HG02981 (cell line): ENCODE measurements around the gene DYNC2I2.
"Not testable (repeated sequence)": the region's sequence is repeated elsewhere in the genome, so short reads cannot be mapped to it uniquely, and the experiment has no call there.

ENCODE experiments used
- ATAC-seq: cut with Tn5 transposase; IDR thresholded peaks from one replicate; pipeline ENCODE4 v1.9.1; 2021; ENCODE audit warnings: mild to moderate bottlenecking, moderate library complexity; ENCODE audit not compliant: unreplicated experiment

The DYNC2I2 gene

DNA sequence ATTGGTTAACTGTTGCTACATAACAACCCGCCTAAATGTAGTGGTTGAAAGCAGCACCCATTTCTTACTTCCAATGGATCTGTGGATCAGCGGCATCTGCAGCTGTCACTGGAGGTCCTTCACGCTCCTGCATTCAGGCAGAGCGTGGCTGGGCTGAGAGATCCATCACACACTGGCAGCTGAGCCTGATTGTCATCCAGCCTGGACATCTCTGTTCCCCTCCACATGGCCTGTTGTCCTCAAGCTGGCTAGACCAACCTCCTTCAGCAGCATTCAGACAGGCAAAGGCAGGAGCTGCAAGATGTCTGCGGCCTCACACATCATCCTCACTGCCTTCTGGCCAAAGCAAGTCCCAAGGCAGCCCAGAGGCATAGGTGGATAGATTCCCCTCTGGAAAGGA lies 36.9 kb downstream of the DYNC2I2 start:
- no peak for ATAC-seq

DNA sequence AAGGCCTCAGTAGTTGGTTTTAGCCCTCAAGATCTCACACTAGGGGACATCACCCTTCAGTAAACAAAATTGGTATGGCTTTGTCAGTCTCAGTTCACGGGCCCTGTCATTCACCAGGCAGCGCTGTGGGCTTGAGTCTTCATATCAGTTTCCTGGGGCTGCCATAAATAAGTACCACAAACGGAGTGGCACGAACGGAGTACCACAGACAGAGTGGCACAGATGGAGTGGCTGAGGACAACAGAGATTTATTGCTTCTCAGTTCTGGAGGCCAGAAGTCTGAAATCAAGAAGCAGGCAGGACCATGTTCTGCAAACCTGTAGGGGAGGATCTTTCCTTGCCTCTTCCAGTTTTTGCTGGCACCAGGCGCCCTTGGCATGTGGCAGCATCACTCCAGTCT lies 37.5 kb downstream of the DYNC2I2 start:
- no peak for ATAC-seq

DNA sequence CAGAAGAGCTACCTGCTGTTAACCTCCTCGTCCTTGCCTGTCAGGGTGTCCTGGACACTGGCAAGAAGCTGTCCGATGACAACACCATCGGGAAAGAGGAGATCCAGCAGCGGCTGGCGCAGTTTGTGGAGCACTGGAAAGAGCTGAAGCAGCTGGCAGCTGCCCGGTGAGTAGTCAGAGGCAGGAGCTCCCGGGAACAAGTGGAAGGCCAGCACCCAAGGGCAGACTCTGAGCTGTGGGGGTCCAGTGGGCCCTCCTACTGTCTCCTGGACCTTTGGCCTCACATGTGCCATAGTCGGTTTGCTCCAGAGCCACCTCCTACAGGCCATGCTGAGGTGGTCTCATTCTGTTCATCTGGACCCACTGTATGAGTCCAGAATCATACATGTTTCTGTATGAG lies 38.7 kb downstream of the DYNC2I2 start:
- no peak for ATAC-seq

GRCh38 chr9:128615571-128615970 lies 41.1 kb downstream of the DYNC2I2 start:
- no peak for ATAC-seq

- ATAC-seq = no peak
Observed at GRCh38 chr9:128614728-128615127, 41.9 kb downstream of the DYNC2I2 start.

GRCh38 chr9:128611600-128612394 lies 44.9 kb downstream of the DYNC2I2 start:
- no peak for ATAC-seq

- ATAC-seq = no peak
Observed at GRCh38 chr9:128610897-128611296, 45.8 kb downstream of the DYNC2I2 start.

GRCh38 chr9:128607642-128608350 lies 48.9 kb downstream of the DYNC2I2 start:
- no peak for ATAC-seq

DNA sequence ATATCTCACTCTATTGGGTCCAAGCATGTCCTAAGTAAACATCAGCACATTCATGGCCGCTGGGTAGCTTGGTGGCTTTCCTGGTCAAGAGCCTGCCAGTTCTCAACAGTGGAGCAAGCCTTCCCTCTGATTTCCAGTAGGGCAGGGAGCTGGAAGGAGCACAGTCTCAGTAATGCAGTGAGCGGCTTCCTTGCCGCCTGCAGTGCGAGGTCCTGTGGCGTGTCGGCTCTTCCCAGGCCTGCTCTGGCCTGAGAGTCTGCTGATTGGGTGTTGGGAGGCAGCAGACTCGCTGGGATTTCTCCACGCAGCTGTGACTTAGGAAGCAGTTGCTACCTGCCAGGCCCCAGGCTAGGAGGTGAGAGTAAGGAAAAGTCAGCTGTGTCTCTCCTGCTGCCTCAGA lies 53.0 kb downstream of the DYNC2I2 start:
- ATAC-seq = no peak

- ATAC-seq = no peak
Observed at GRCh38 chr9:128600099-128600498, 56.5 kb downstream of the DYNC2I2 start.

- ATAC-seq = no peak
Observed at GRCh38 chr9:128595471-128595870, 61.2 kb downstream of the DYNC2I2 start.

GRCh38 chr9:128593856-128594255 lies 62.8 kb downstream of the DYNC2I2 start:
- ATAC-seq = no peak

GRCh38 chr9:128593039-128593438 lies 63.6 kb downstream of the DYNC2I2 start:
- ATAC-seq = no peak

DNA sequence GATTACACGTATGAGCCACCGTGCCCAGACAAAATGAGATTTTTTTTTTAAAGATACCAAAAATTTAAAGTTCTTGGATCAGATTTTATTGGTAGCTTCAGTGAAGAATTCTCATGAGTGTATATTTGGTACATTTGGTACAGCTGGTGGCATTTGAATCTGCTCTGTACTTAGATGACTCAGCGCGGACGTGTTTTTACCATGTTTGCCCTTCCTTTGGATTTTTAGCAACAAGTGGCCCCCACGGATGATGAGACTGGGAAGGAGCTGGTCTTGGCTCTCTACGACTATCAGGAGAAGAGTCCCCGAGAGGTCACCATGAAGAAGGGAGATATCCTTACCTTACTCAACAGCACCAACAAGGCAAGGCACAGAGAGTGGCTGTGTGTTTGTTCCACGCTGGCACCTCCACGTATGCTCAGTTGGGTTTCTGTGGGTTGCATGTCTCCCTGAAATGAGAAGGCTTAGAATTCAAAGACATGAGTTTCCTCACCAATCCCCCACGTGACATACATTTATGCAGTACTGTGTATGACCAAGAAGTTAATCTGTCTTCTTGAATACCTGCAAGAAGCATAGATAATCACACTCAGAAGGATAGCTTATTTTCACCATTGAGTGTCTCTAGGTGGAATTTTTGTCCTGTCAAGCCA lies 67.9 kb downstream of the DYNC2I2 start:
- no peak for ATAC-seq

DNA sequence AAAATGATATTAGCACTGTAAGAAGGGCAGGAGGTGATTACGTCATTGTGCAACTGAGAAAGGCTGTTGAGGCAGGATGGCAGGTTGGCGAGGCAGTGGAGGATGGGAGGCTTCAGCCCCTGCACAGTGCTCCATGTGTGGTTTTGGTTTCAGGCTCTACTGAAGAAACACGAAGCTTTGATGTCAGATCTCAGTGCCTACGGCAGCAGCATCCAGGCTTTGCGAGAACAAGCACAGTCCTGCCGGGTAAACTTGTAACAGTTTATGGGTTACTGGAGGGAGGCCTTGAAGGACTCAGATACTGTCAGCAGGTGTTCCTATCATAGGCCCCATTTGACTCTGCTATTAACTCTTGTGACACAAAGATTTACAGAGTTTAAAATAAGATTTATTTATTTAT lies 69.2 kb downstream of the DYNC2I2 start:
- ATAC-seq = no peak

- not testable (repeated sequence) for ATAC-seq
Observed at GRCh38 chr9:128586934-128587333, 69.7 kb downstream of the DYNC2I2 start.

DNA sequence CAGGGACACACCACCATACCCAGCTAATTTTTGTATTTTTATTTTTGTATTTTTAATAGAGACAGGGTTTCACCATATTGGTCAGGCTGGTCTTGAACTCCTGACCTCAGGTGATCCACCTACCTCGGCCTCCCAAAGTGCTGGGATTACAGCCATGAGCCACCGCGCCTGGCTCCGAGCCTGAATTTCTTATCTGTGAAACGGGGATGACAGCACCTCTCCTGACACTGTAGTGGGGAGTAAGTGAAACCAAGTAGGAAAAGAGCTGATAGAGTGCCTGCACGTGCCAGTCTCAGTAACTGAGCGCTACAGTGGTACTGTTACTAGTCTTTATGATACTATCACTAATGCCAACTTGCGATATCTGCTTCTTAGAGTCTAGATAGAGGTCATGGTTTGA lies 71.5 kb downstream of the DYNC2I2 start:
- not testable (repeated sequence) for ATAC-seq
